Kidney (tissue), 14 donors: Measurements from ENCODE around the gene CTSL. TPM values are rescaled to one million over a fixed set of nuclear protein-coding genes. Genes with fewer than 3 reads are reported as not detected.

Experiments
- DNase-seq, 5 donors: peaks; one replicate each; pipeline ENCODE4 v3.0.0-alpha.2; 2013 to 2020
- FAIRE-seq: peaks from 2 replicates; lab custom pipeline; 2012; peaks lifted over from hg19 to GRCh38; lab: Jason Lieb, UNC
- H3K27ac ChIP-seq, 2 donors: one replicate each; pipeline ENCODE4 v1.7.0; 2013; ENCODE audit warnings: low read depth in 2 of 2, low read length in 2 of 2, inconsistent platforms in 1 of 2
- H3K27me3 ChIP-seq: one replicate; pipeline ENCODE4 v1.7.1; 2013; ENCODE audit warnings: low read length, inconsistent platforms; ENCODE audit not compliant: control insufficient read depth, insufficient read depth
- H3K36me3 ChIP-seq, 3 donors: one replicate each; pipeline versions ENCODE4 v1.7.0 to v1.7.1; 2013; ENCODE audit warnings: low read length in 3 of 3, control low read depth in 1 of 3, inconsistent platforms in 1 of 3; ENCODE audit not compliant: insufficient read depth in 3 of 3, control insufficient read depth in 2 of 3
- H3K4me1 ChIP-seq, 3 donors: one replicate each; pipeline versions ENCODE4 v1.7.0 to v1.7.1; 2013; ENCODE audit warnings: low read length in 3 of 3, inconsistent platforms in 1 of 3, low read depth in 1 of 3; ENCODE audit not compliant: control insufficient read depth in 2 of 3, insufficient read depth in 2 of 3
- H3K4me3 ChIP-seq, 3 donors: one replicate each; pipeline versions ENCODE4 v1.7.0 to v1.8.1; 2013; ENCODE audit warnings: low read length in 3 of 3, control low read depth in 1 of 3, inconsistent platforms in 1 of 3
- H3K9ac ChIP-seq, 3 donors: one replicate each; pipeline versions ENCODE4 v1.7.0 to v1.7.1; 2013; ENCODE audit warnings: low read length in 3 of 3, control low read depth in 1 of 3, inconsistent platforms in 1 of 3
- H3K9me3 ChIP-seq, 3 donors: one replicate each; pipeline versions ENCODE4 v1.7.0 to v1.7.1; 2013; ENCODE audit warnings: low read length in 3 of 3, control low read depth in 1 of 3, inconsistent platforms in 1 of 3; ENCODE audit not compliant: control insufficient read depth in 2 of 3, insufficient read depth in 1 of 3
- CTCF ChIP-seq: IDR thresholded peaks from 3 replicates; pipeline ENCODE4 v1.5.1; 2012; ENCODE audit warnings: mild to moderate bottlenecking, moderate library complexity, borderline replicate concordance; ENCODE audit not compliant: insufficient read depth; ENCODE audit errors: extremely low read depth
- intact Hi-C: fragments of 100-400 bp; cut with DNase I; formaldehyde crosslinking; loops from one replicate; pipeline ENCODE4 v1.11.1; 2022
- polyA plus RNA-seq: library from polyadenylated mRNA; stranded (reverse); fragments of 350-450 nt; fragmentation: Illumina TruSeq; extraction: RNeasy Lipid Tissue Mini Kit (QIAGEN cat#74804); gene quantifications from one replicate; pipeline ENCODE4 v1.2.3, GENCODE V29; 2014; ENCODE audit warnings: low read depth, low replicate concordance; ENCODE audit not compliant: insufficient read depth
- total RNA-seq: library from RNA; stranded (reverse); fragmentation: NEBNext Ultra II Directional; extraction: Animal tissue kit (Norgen Biotek cat#: 25700); gene quantifications from one replicate; pipeline ENCODE4 v1.2.1, GENCODE V29; 2021
- donor health status: control.
- donor health status: control.
- donor health status: control.
- donor health status: control.
- donor health status: control.
- donor health status: DM: yes; HTN: yes; CAD: no.
- donor health status: Normal renal cell carcinoma (clear cell type).

The CTSL gene
- total and polyA plus RNA-seq, 2 donors from 2014 or later, result 139 to 237 TPM

GRCh38 chr9:87720173-87720572, 5.7 kb upstream of the CTSL start:
- no peak overlapping the region for H3K27ac ChIP-seq
- no peak for DNase-seq
- no peak for FAIRE-seq
- H3K9ac ChIP-seq, result no peak overlapping the region
- H3K27me3 ChIP-seq, result no peaks in the 10 kb centered on the region
- intact Hi-C loops, result no loop called here
- H3K4me1 ChIP-seq, result no peaks in the 10 kb centered on the region
- no peaks in the 10 kb centered on the region for H3K9me3 ChIP-seq
- H3K36me3 ChIP-seq, result no peaks in the 10 kb centered on the region
- H3K4me3 ChIP-seq, result no peak overlapping the region
- TF ChIP-seq CTCF, result no peak

GRCh38 chr9:87722393-87723088, 3.4 kb upstream of the CTSL start:
- Histone ChIP-seq H3K36me3 (no peaks in the 10 kb centered on the region), H3K4me1 (peaks cover 0 to 5% (median 0%) of the 10 kb centered on the region in 3 donors), H3K4me3 (no peak overlapping the region), H3K27me3 (no peaks in the 10 kb centered on the region), H3K27ac (no peak overlapping the region), H3K9me3 (no peaks in the 10 kb centered on the region), H3K9ac (no peak overlapping the region)
- no peak for DNase-seq
- FAIRE-seq, result no peak
- intact Hi-C loops, result no loop called here
- TF ChIP-seq CTCF, result no peak

GRCh38 chr9:87725356-87725899, 491 bp upstream of the CTSL start:
- intact Hi-C loops, result no loop called here
- peak overlapping the region in 2 of 3 donors; percentile 1 to 77 for H3K9ac ChIP-seq
- H3K27ac ChIP-seq, result peak overlapping the region; percentile 97
- DNase-seq (peak in 1 of 5 donors; percentile 62), FAIRE-seq (no peak)
- H3K4me3 ChIP-seq, result peak overlapping the region; percentile 48 to 86 (median 72)
- TF ChIP-seq CTCF, result no peak
- H3K36me3 ChIP-seq, result peaks cover 4 to 26% (median 14%) of the 10 kb centered on the region in 3 donors
- H3K4me1 ChIP-seq, result peaks cover 0 to 9% (median 0%) of the 10 kb centered on the region in 3 donors
- no peaks in the 10 kb centered on the region for H3K27me3 ChIP-seq
- H3K9me3 ChIP-seq, result no peaks in the 10 kb centered on the region
